GM21367 (cell line): ENCODE measurements around the gene CEBPA.

Source experiments
- ATAC-seq: cut with Tn5 transposase; IDR thresholded peaks from one replicate; pipeline ENCODE4 v1.9.1; 2021; ENCODE audit not compliant: unreplicated experiment

CEBPA gene

GRCh38 chr19:33289261-33289660 is 13.1 kb downstream of the CEBPA start:
- ATAC-seq, result no peak

- no peak for ATAC-seq
Observed at GRCh38 chr19:33288666-33289065, 13.7 kb downstream of the CEBPA start.

- no peak for ATAC-seq
Observed at GRCh38 chr19:33287927-33288326, 14.4 kb downstream of the CEBPA start.

GRCh38 chr19:33287438-33287837 is 14.9 kb downstream of the CEBPA start:
- ATAC-seq, result no peak

GRCh38 chr19:33286899-33287298 is 15.4 kb downstream of the CEBPA start:
- ATAC-seq, result no peak

GRCh38 chr19:33285441-33285927 is 16.9 kb downstream of the CEBPA start:
- no peak for ATAC-seq

GRCh38 chr19:33284756-33285155 is 17.6 kb downstream of the CEBPA start:
- no peak for ATAC-seq

- no peak for ATAC-seq
Observed at GRCh38 chr19:33284146-33284643, 18.1 kb downstream of the CEBPA start.

GRCh38 chr19:33283589-33283988 is 18.7 kb downstream of the CEBPA start:
- ATAC-seq, result no peak

GRCh38 chr19:33282036-33282671 is 20.2 kb downstream of the CEBPA start:
- no peak for ATAC-seq

GRCh38 chr19:33281296-33281926 is 20.9 kb downstream of the CEBPA start:
- ATAC-seq, result no peak

GRCh38 chr19:33280351-33280921 is 21.9 kb downstream of the CEBPA start:
- peak; percentile 79 for ATAC-seq

GRCh38 chr19:33279430-33280350 is 22.6 kb downstream of the CEBPA start:
- ATAC-seq, result no peak

GRCh38 chr19:33278403-33279269 is 23.7 kb downstream of the CEBPA start:
- no peak for ATAC-seq

GRCh38 chr19:33278023-33278402 is 24.3 kb downstream of the CEBPA start:
- ATAC-seq, result no peak

GRCh38 chr19:33277434-33277833 is 24.9 kb downstream of the CEBPA start:
- ATAC-seq, result no peak

- no peak for ATAC-seq
Observed at GRCh38 chr19:33275933-33276619, 26.3 kb downstream of the CEBPA start.

GRCh38 chr19:33275559-33275932 is 26.8 kb downstream of the CEBPA start:
- no peak for ATAC-seq

GRCh38 chr19:33274663-33275558 is 27.4 kb downstream of the CEBPA start:
- ATAC-seq, result no peak
